ENCODE measurements around the gene CROCC2.

GRCh38 chr2:240871071-240871958 lies 34.8 kb upstream of the CROCC2 start:
- TF ChIP-seq CTCF (conservative IDR thresholded peaks at IDR 0.05; ENCODE audit: low read length) (no peak), EZH2phosphoT487 (IDR thresholded peaks at IDR 0.05; ENCODE audit: borderline replicate concordance, low read depth, low read length) (no peak)
